NB4 (cell line): ENCODE measurements around the gene HEMK1.
A peak's percentile ranks its signal among the peaks of the same experiment; 100 is the strongest.

ENCODE experiments used
- DNase-seq: peaks from one replicate; pipeline ENCODE4 v3.0.0; 2010; ENCODE audit warnings: low read depth
- H3K4me3 ChIP-seq: one replicate; pipeline ENCODE4 v1.5.1; 2011; ENCODE audit warnings: mild to moderate bottlenecking, low read depth, low read length, moderate library complexity
- MYC ChIP-seq: IDR thresholded peaks from 2 replicates; pipeline ENCODE4 v1.6.1; 2011; ENCODE audit warnings: low read depth, low read length
- POLR2A ChIP-seq: IDR thresholded peaks from 2 replicates; pipeline ENCODE4 v1.6.1; 2011; ENCODE audit warnings: mild to moderate bottlenecking; ENCODE audit not compliant: insufficient read length; ENCODE audit errors: extremely low read depth
- TF ChIP-seq, protein P1 (sequence below): IDR thresholded peaks from one replicate; pipeline ENCODE4 v1.5.1; 2012; ENCODE audit warnings: low read depth, low read length
- TF ChIP-seq, protein P2 (sequence below): IDR thresholded peaks from 2 replicates; pipeline ENCODE4 v1.6.1; 2011; ENCODE audit warnings: low read depth, low read length

The HEMK1 gene

DNA sequence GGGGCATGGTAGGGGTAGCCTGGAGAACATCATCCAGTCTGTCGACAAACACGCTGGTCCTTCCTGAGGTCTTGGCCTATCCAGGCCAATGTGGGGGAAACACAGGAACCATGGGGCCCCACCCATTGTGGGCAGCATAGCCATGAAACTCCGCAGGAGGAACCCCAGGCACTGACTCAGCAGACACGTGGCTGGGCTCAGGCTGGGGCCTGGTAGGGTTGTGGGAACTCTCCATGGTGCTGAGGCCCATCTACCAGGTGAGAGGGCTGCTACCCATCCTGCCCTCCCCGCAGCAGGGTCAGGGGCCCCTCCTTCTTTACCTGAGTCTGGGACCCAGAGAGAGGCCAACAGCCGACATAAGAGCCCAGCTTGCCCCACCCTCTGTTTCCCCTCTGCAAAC, 43.3 kb upstream of the HEMK1 start:
- peak; percentile 78 for DNase-seq
- TF ChIP-seq, protein P1, sequence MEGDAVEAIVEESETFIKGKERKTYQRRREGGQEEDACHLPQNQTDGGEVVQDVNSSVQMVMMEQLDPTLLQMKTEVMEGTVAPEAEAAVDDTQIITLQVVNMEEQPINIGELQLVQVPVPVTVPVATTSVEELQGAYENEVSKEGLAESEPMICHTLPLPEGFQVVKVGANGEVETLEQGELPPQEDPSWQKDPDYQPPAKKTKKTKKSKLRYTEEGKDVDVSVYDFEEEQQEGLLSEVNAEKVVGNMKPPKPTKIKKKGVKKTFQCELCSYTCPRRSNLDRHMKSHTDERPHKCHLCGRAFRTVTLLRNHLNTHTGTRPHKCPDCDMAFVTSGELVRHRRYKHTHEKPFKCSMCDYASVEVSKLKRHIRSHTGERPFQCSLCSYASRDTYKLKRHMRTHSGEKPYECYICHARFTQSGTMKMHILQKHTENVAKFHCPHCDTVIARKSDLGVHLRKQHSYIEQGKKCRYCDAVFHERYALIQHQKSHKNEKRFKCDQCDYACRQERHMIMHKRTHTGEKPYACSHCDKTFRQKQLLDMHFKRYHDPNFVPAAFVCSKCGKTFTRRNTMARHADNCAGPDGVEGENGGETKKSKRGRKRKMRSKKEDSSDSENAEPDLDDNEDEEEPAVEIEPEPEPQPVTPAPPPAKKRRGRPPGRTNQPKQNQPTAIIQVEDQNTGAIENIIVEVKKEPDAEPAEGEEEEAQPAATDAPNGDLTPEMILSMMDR: no peak
- TF ChIP-seq MYC: peak; percentile 98
- TF ChIP-seq, protein P2, sequence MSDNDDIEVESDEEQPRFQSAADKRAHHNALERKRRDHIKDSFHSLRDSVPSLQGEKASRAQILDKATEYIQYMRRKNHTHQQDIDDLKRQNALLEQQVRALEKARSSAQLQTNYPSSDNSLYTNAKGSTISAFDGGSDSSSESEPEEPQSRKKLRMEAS: peak; percentile 99
- no peak for TF ChIP-seq POLR2A
- H3K4me3 ChIP-seq: no peak overlapping the region

DNA sequence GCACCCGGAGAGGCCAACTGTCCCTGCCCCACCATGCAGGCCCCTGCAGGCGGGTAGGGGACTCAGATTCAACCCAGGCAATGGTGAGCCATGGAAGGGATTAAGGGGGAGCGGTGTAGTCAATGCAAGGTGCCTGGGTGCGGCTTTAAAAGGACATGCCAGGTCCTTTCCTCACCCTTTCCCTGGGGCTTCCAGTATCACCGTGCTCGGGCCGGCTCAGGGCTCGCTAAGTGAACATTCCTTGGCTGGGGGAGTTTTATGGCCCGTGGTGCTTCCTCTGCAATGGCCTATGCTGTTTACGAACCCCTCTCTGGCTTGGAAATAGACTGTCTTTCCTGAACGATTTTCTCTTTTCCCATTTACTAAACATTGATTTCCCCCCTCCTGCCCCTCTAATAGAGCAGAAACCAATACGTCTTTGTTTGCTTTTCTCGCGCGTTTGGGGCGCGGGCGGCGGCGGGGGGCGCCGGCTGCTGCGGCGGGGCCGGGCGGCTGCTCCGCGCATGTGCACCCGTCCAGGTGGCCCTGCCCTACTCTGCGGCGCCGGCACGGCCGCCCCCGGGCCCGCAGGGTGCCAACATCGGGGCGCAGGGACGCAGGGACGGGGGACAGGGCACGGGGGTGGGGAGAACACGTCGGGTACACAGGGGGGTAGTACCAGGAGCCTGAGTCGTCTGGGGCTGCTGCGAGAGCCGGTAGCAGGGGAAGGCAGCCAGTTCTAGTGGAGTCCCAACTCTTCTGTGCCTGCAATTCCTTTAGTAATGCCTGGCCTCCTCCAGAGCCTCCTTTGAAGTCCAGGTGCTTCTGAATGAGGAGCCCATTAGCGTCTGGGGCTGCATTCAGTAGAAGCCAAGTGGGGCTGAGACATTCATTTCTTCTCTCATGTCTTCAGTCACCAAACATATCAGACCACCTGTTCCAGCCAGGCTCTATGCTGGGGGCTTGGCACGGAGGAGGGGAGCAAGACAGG, 39.0 kb upstream of the HEMK1 start:
- no peak overlapping the region for H3K4me3 ChIP-seq
- DNase-seq: no peak
- TF ChIP-seq, protein P1: no peak
- no peak for TF ChIP-seq POLR2A
- TF ChIP-seq, protein P2: no peak
- TF ChIP-seq MYC: no peak

DNA sequence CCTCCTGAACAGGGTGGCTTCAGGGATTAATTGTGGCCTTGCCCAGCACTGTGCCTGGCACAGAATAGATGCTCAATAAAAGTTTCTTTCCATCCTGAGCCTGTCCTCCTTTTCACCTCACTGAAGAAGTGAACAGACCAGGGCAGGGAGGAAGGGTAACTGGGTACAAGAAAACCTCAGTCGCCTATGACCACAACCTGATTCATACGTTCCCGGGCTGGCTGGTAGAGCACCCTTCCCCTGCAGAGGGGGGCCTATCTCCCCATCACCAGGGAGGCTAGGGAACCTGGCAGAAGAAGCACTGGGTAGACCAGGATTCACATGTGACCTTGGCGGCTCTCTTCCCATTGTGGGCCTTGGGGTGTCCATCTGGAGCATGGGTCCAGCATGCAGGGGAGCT, 38.1 kb upstream of the HEMK1 start:
- no peak for DNase-seq
- no peak overlapping the region for H3K4me3 ChIP-seq
- TF ChIP-seq, protein P1: no peak
- TF ChIP-seq POLR2A (no peak), MYC (no peak)
- TF ChIP-seq, protein P2: no peak

DNA sequence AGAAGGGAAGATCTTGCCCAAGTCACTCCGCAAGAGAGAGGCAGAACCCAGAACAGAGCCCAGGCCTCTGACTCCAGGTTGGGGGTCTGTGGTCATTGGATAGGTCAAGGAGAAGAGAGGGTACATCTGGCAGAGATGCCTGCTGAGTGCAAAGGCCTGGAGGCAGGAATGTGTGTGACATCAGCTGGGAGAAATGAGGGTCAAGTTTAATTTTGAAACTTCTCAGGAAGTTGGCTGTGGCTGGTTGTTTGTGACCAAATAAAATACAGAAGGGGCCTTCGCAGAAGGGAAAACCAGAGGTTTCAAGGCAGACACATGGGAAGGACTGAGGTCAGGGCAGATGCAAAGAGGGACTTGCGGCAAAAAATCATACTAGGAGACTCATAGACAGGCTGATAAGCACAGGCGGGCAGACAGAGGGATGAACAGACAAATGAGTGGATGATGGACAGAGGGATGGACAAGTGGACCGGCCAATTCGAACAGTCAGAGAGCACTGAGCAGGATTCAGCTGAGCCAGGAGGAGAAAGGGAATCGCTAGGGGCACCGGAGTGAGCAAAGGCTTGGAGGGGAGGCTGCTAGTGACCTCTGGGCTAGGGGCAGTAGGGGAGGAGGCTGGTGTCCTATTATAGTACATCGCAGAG, 37.1 kb upstream of the HEMK1 start:
- no peak overlapping the region for H3K4me3 ChIP-seq
- TF ChIP-seq, protein P2: no peak
- TF ChIP-seq POLR2A: no peak
- TF ChIP-seq, protein P1: no peak
- no peak for DNase-seq

DNA sequence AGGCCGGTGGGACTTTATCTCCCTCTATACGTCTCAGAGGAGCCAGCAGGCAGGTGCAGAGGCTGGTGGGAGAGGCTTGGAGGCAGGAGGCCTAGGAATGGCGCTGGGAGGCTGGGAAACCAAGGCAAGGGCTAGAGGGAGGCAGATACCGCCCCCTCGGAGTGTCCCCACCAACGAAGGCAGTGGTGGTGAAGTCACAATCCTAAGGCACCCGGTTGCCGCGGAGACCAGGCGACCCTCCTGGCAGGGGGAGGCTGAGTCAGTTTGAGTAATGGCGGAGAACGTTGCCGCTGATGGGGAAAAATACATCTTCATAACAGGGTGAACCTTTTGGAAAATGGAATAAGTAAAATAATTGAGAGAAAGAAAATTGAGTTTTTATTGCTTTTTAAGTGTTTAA, 36.0 kb upstream of the HEMK1 start:
- H3K4me3 ChIP-seq: no peak overlapping the region
- no peak for DNase-seq

More for the DNA sequence above, 36.0 kb upstream of the HEMK1 start:
- TF ChIP-seq POLR2A (no peak), MYC (no peak)
- TF ChIP-seq, protein P2: no peak
- TF ChIP-seq, protein P1: no peak
